Peyer's patch (tissue), 4 donors: ENCODE measurements around the gene GNG13. TPM values are rescaled to one million over a fixed set of nuclear protein-coding genes. Genes with fewer than 3 reads are reported as not detected.

Source experiments
- DNase-seq, 3 donors: peaks; one replicate each; pipeline ENCODE4 v3.0.0-alpha.2; 2017 to 2019
- H3K27ac ChIP-seq, 4 donors: fragments of 200-600 bp; sonication (generic); one replicate each; pipeline ENCODE4 v1.5.1; 2016 to 2019
- H3K27me3 ChIP-seq, 2 donors: fragments of 200-600 bp; sonication (generic); one replicate each; pipeline ENCODE4 v1.5.1; 2019
- H3K36me3 ChIP-seq, 3 donors: fragments of 200-600 bp; sonication (generic); one replicate each; pipeline ENCODE4 v1.5.1; 2016 to 2019
- H3K4me1 ChIP-seq, 4 donors: fragments of 200-600 bp; sonication (generic); one replicate each; pipeline ENCODE4 v1.5.1; 2016 to 2019
- H3K4me3 ChIP-seq, 4 donors: fragments of 200-600 bp; sonication (generic); 1 replicate in 3 of 4; 2 replicates in 1 of 4; pipeline ENCODE4 v1.5.1; 2016 to 2019; ENCODE audit warnings: mild to moderate bottlenecking in 1 of 4
- H3K9me3 ChIP-seq, 4 donors: fragments of 200-600 bp; sonication (generic); one replicate each; pipeline ENCODE4 v1.5.1; 2016 to 2019; ENCODE audit warnings: mild to moderate bottlenecking in 1 of 4
- POLR2A ChIP-seq, 2 donors: fragments of 450-650 bp; IDR thresholded peaks; one replicate each; pipeline ENCODE4 v1.5.1; 2017; ENCODE audit warnings: antibody characterized with exemption in 2 of 2, mild to moderate bottlenecking in 2 of 2, moderate library complexity in 2 of 2
- total RNA-seq, 4 donors: library from RNA; depleted of rRNA; stranded (reverse); fragments of >200 nt; gene quantifications; one replicate each; pipeline ENCODE4 v1.1.0, GENCODE V29; 2016
- TF ChIP-seq, protein P1 (sequence below), 6 experiments: fragments of 450-650 bp in 4 of 6; fragments of 200-600 bp in 2 of 6; sonication (generic) in 1 of 6; IDR thresholded peaks; one replicate each; pipeline ENCODE4 v1.5.1; 2017 to 2019; ENCODE audit warnings: antibody characterized with exemption in 6 of 6, mild to moderate bottlenecking in 3 of 6, moderate library complexity in 1 of 6

Gene GNG13
- total RNA-seq, 4 donors from 2014 or later, result 1.9 TPM; not detected in 3

DNA sequence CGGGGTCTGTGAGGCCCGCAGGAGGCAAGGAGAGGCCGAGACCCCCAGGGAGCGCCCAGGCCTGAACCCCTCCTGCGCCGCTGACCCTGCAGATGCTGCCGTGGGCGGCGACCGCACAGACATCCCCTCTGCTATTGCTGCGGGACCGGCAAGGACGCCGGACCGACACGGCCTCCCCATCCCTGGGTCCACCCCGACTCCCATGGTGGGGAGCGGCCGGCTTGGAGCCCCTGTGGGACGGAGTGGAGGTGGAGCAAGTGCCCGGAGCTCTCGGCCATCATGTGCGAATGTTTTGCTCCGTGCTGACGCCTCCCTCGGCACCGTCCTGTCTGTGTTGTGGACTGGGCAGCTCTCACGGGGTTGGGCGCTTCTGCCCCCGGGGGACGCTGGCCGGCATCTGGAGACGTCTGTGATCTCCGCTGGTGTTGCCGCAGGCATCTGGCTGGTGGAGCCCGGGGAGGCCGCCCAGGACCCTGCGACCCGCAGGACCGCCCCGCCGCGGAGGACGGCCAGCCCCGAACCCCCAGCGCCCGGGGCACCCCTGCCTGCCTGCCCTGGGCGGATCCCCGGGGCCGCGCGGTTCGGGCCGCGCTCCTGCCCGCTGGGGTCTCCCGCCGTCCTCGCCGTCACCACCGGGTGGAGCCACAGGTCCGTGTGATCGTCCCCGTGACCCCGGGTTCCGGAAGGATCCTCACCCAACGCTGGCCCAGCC is 12.8 kb upstream of the GNG13 start:
- DNase-seq, result peak in 2 of 3 donors; percentile 32 to 59
- Histone ChIP-seq H3K4me1 (peaks cover 0 to 9% (median 4%) of the 10 kb centered on the region in 4 donors), H3K27me3 (peaks cover 0 to 10% of the 10 kb centered on the region in 2 donors), H3K9me3 (no peaks in the 10 kb centered on the region), H3K36me3 (no peaks in the 10 kb centered on the region), H3K4me3 (peak overlapping the region in 1 of 4 donors; percentile 3), H3K27ac (no peak overlapping the region)
- TF ChIP-seq, protein P1, sequence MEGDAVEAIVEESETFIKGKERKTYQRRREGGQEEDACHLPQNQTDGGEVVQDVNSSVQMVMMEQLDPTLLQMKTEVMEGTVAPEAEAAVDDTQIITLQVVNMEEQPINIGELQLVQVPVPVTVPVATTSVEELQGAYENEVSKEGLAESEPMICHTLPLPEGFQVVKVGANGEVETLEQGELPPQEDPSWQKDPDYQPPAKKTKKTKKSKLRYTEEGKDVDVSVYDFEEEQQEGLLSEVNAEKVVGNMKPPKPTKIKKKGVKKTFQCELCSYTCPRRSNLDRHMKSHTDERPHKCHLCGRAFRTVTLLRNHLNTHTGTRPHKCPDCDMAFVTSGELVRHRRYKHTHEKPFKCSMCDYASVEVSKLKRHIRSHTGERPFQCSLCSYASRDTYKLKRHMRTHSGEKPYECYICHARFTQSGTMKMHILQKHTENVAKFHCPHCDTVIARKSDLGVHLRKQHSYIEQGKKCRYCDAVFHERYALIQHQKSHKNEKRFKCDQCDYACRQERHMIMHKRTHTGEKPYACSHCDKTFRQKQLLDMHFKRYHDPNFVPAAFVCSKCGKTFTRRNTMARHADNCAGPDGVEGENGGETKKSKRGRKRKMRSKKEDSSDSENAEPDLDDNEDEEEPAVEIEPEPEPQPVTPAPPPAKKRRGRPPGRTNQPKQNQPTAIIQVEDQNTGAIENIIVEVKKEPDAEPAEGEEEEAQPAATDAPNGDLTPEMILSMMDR (IDR thresholded peaks at IDR 0.05), result peak; percentile 7 to 58 (median 50)
- TF ChIP-seq POLR2A (IDR thresholded peaks at IDR 0.05), result no peak

DNA sequence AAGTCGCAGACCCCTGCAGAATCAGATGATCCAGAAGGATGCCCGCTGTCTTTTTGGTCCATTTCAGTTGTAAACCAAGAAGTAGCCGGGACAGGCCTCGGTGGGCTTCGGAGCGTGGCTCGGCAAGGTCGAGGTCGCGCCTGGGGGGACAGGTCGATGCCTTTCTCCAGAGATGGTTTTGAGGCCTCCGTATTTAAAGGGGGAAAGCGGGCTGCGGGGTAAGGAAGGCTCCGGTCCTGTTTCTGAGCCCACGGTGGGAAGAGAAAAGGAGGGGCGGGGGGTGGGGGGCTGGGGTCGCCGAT is 7.5 kb upstream of the GNG13 start:
- Histone ChIP-seq H3K9me3 (no peaks in the 10 kb centered on the region), H3K4me1 (peaks cover 0 to 6% (median 0%) of the 10 kb centered on the region in 4 donors), H3K27me3 (peaks cover 0 to 2% of the 10 kb centered on the region in 2 donors), H3K4me3 (peak overlapping the region; percentile 59 to 84 (median 82)), H3K27ac (peak overlapping the region; percentile 91 to 96 (median 94)), H3K36me3 (no peaks in the 10 kb centered on the region)
- no peak for TF ChIP-seq POLR2A (IDR thresholded peaks at IDR 0.05)
- no peak for DNase-seq

DNA sequence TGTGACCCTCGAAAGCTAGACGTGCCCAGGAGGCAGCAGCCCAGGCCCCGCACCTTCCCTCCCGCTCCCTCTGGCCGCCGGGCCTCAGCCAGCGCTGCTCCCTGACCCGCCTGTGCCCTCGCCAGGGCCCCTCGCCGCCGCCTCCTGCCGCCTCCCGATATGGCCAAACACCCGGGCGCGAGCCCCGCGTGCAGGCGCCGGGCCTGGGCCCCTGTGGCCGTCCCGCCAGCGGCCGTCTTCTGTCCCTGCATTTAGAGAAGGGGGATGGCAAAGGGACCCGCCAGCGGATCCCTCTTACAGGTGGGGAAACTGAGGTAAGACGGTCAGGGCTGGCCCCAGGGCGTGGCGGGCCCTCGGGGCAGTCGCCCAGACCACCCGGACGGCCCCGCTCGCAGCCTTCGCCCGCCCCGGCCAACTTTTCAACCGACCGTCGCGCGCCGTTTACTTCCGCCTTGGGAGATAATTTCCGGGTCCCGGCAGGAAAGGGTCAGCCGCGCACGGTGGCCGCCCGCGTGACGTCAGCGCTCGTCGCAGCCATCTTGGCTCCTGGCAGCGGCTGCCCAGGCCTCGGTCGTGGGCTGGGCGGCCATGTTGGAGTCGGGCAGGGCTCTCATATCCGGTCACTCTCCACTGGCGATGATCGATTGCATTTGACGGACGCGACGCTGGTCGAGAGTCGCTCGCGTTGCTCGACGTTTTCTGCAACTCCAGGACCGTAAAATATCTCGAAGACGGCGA is 7.0 kb upstream of the GNG13 start:
- Histone ChIP-seq H3K4me1 (peaks cover 0 to 6% (median 0%) of the 10 kb centered on the region in 4 donors), H3K27me3 (no peaks in the 10 kb centered on the region), H3K9me3 (no peaks in the 10 kb centered on the region), H3K36me3 (no peaks in the 10 kb centered on the region), H3K4me3 (peak overlapping the region; percentile 59 to 84 (median 82)), H3K27ac (peak overlapping the region; percentile 91 to 96 (median 94))
- TF ChIP-seq, protein P1 (IDR thresholded peaks at IDR 0.05), result no peak
- TF ChIP-seq POLR2A (IDR thresholded peaks at IDR 0.05), result peak; percentile 82
- DNase-seq, result peak; percentile 91 to 97 (median 94)

DNA sequence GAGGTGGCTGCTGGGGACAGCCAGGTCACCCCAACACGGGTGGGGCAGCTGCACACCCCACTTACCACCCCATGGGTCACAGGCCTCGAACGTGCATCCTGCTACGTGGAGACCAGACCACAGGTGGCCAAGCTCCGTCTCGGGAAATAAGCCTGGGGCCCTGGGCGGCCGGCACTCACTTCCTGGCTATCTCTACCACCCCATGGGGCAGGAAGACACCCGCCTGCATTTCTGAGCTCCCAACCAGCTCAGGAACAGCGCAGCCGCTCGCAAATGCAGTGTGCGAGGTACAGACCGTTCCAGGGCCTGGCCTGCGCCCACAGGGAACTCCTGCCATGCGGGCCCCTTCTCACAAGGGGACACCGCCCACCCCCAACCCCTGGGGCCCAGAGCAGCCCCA is 4.9 kb upstream of the GNG13 start:
- Histone ChIP-seq H3K27ac (no peak overlapping the region), H3K36me3 (no peaks in the 10 kb centered on the region), H3K9me3 (no peaks in the 10 kb centered on the region), H3K4me3 (no peak overlapping the region), H3K27me3 (peaks cover 0 to 13% of the 10 kb centered on the region in 2 donors), H3K4me1 (peaks cover 0 to 6% (median 0%) of the 10 kb centered on the region in 4 donors)
- no peak for DNase-seq
- TF ChIP-seq POLR2A (IDR thresholded peaks at IDR 0.05), result no peak
- TF ChIP-seq, protein P1 (IDR thresholded peaks at IDR 0.05), result no peak

DNA sequence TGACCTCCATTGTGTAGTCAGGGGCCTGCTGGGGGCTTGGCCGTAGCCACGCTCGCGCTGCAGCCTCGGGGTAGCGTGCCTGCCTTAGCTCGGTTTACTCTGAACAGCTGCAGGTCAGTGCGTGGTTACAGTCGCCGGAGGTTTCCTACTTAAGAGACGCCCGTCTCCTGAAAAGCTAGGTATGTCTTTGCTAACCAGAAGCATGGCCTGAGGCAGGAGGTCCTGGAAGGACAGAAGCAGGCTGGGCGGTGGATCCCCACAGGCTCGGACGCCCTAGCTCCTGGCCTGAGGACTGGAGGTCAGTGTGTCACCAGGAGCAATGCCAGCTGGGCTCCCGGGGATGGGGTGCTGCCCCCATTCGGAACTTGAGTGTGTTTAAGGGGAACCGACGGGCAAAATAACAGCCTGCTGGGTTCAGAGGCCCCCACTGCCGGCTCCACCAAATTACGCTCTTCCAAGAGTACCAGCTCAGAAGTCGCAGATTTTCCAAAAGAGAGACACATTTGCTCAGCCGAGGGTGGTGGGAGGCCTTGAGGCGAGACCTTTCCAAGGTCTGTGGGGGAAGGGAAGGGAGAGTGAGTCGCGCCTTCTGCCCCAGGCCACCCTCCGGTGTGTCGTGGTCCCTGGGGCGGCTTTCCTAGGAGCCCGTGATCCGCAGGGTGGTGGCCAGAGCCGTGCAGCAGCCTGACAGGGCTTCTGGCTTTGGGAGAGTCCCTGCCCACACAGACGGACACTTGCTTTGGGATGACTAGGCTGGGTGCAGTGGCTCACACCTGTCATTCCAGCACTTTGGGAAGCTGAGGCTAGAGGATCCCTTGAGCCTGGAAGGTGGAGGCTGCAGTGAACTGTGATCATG is 3.9 kb upstream of the GNG13 start:
- H3K4me3 ChIP-seq, result no peak overlapping the region
- TF ChIP-seq, protein P1 (IDR thresholded peaks at IDR 0.05), result no peak
- TF ChIP-seq POLR2A (IDR thresholded peaks at IDR 0.05), result no peak
- DNase-seq, result no peak
- H3K27me3 ChIP-seq, result peaks cover 0 to 21% of the 10 kb centered on the region in 2 donors
- no peaks in the 10 kb centered on the region for H3K9me3 ChIP-seq
- no peaks in the 10 kb centered on the region for H3K36me3 ChIP-seq
- peaks cover 0 to 6% (median 2%) of the 10 kb centered on the region in 4 donors for H3K4me1 ChIP-seq
- H3K27ac ChIP-seq, result no peak overlapping the region
